NCI-H2171 (cell line): Measurements from ENCODE around the gene NLRP3.
A peak's percentile ranks its signal among the peaks of the same experiment; 100 is the strongest.

Source experiments
- DNase-seq: peaks from one replicate; lab custom pipeline; 2025; lab: John Stamatoyannopoulos, UW

Gene NLRP3

GRCh38 chr1:247437551-247438505 is 21.9 kb downstream of the NLRP3 start:
- no peak for DNase-seq

DNA sequence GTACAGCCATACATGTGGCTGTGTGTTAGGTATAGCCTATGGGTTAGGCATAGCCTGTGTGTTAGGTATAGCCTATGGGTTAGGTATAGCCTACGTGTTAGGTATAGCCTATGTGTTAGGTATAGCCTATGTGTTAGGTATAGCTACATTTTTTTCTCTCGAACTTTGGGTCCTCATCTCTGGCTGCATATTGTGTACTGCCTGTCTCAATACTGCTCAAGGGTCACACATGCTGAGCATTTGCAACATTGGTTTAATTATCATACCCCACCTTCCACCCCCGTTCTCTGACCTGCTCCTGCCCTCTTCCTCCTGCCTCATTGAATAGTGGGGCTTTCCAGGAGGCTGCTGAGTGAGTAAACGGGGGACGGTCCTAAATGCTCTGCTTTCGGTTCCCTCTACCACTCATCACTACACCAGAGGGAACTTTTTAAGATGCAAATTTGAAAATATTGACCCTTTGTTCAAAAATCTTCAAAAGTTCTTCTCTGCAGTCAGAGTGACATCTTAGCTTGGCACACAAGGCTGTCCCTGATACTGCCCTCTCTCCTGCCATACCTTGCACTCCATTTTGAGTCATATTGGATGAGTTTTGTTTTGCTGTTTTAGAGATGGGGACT is 24.1 kb downstream of the NLRP3 start:
- DNase-seq = no peak

- no peak for DNase-seq
These were observed 25.6 kb downstream of the NLRP3 start for GRCh38 chr1:247441606-247442005.

DNA sequence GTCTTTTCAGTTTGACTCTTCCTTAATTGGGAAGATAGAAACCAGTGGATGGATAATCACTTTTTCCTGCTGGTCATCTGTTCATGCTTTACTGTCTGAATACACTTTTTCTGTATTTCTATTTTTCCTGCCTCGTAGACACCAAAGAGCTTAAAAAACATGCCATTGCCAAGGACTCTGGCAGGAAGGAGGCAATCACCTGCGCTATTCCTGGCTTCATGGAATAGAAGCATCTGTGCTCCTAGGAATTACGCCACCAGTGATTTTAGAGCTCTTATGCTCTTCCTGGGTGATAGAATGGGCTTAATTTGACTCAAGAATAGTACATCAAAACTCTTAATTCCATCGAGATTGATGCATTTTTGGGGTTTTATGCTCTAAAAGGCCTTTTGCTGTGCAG is 26.2 kb downstream of the NLRP3 start:
- DNase-seq = no peak

DNA sequence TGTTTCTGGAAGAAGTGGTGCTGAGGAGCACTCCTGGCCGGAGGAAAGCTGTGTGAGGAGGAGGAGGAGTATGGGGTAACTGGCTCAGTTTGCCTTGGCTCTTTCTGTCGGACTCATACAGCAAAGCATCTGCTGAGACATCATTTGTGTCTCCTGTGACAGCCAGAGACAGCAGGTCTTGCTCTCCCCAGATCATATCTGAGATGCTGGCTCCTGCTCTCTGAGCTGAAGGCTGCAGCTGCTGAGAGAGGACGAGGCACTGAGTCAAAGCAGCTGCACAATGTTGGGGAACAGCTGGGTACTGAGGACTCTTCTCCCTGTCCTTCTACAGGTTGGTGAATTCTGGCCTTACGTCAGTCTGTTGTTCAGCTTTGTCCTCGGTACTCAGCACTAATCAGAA is 27.7 kb downstream of the NLRP3 start:
- no peak for DNase-seq

- no peak for DNase-seq
These were observed 28.6 kb downstream of the NLRP3 start for GRCh38 chr1:247444571-247444970.

DNA sequence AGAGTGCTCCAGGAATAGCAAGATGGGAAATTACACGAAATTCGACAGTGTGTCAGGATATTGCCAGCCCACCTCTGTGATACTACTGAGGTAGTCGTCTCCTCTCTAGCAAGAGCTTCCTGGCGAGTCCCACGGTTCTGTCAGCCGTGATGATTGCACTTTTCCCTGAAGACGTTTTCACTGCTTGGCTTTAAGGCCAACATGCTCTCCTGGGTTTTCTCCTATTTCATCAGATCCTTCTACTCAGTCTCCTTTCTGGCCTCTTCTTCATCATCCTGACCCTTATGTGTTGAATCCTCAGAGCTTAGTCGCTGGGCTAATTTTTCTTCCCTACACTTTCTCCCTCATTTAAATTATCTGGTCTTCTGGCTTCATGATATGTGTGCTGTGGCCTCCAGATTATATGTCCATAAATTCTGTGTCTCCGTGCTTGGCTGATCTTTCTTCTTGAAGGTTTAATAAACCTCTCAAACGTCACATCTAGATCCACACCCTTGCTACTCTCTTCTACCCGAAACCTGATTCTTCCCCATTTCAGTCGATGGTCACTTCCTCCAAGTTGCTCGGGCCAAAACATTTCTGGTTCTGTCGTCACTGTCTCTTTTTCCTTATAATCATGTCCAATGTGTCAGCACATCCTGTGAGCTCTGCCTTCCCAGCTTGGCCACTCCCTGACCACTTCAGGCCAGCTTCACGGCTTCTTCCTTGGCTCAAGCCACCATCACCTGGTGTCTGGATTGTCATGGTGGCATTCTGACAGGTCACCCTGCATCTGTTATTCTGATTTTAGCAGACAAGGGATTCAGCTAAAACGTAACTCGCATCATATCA is 29.8 kb downstream of the NLRP3 start:
- DNase-seq = no peak

DNA sequence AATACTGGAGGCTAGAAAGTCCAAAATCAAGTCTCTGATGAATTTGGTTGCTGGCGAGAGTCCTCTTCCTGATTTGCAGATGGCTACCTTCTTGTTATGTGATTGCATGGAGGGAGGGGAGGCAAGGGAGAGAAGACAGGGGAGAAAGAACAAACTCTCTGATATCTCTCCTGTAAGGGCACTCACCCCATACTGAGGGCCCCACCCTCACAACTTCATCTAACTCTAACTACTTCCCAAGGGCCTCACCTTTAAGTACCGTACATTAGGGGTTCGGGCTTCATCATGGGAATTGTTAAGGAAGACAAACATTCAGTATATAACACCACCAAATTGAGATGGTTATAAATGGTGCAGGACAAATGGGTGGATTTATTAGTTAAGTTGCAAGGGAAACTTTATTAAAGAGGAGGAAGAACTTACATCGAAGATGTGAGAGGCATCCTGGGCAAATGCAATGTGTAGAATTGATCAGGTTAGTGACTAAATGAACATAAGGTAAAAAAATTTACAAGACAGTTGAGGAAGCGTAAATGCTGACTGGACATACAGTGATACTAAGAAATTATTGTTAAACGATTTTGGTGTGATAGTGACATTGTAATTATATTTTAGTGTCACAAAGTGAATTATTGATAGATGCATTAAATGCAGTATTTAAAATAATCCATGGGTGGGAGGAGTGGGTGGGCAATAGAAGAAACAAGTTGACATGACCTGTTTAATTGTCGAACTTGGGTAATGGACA is 31.4 kb downstream of the NLRP3 start:
- DNase-seq = no peak

- peak; percentile 67 for DNase-seq
These were observed 32.3 kb downstream of the NLRP3 start for GRCh38 chr1:247448107-247448791.

DNA sequence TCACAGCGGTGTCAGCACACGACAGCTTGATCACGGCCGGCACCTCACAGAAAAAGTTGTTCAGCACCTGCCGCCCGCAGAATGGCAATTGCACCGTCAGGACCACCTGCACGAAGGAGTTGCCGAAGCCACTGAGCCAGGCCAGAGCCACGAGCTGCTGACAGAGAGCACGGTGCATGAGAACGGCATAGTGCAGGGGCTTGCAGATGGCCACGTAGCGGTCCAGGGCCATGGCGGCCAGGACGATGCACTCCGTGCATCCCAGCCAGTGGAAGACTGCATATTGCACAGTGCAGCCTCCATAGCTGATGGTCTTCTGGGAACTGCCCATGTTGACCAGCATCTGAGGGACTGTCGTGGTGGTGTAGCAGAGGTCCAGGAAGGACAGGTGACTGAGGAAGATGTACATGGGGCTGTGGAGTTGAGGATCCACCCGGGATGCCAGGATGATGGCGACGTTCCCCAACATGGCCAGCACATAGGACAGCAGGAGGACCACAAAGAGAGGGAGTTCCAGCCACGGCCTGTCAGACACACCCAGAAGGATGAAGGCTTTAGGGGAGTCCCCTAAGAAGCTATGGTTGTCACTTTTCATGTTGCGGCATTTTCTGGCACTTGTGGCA is 35.5 kb downstream of the NLRP3 start:
- DNase-seq = no peak

DNA sequence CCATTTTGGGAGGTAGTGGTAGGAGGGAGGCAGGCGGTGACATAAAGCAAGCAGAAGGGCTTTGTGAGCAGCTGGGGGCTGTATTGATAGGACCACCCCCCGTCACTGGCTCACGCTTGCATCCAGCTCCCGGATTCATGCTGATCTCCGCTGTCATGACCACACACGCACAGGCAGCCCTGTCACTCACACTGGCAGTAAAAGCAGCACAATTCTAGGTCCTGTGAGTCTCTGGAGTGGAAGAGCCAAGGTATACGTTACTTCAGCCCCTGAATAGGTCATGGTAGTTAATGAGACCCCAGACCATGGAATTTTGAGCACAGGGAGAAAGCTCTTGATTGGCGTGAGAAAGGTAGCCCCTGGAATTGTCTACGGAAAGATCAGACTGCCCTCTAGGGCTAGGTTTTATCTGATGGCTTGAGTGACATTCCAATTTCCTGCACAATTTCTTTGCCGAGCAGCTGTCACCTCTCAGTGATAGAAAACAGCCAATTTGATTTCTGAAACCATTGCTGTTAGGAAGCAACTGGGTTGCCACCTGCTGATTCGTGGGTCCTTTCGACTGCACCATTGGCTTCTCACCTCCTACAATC is 36.6 kb downstream of the NLRP3 start:
- no peak for DNase-seq

- DNase-seq = no peak
These were observed 37.3 kb downstream of the NLRP3 start for GRCh38 chr1:247453245-247453644.

DNA sequence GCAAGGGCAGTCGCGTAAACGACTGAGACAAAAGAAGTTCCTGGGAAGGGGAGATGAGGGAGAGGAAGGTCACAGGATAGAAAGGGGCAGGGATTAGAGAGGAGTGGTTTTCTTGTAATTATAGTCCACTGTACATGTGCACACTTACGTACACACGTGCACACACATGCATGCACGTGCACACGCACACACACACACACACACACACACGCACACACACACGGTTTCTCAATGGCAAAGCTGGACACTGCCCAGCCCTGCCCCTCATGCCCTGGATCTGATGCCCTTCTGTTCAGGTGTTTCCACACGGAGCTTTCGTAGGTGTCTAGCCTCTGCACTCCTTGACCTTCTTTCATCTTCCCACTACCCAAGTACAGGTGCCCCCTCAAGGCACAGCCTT is 38.0 kb downstream of the NLRP3 start:
- DNase-seq = no peak

- no peak for DNase-seq
These were observed 40.0 kb downstream of the NLRP3 start for GRCh38 chr1:247456021-247456420.

GRCh38 chr1:247456914-247457639 is 41.1 kb downstream of the NLRP3 start:
- no peak for DNase-seq

DNA sequence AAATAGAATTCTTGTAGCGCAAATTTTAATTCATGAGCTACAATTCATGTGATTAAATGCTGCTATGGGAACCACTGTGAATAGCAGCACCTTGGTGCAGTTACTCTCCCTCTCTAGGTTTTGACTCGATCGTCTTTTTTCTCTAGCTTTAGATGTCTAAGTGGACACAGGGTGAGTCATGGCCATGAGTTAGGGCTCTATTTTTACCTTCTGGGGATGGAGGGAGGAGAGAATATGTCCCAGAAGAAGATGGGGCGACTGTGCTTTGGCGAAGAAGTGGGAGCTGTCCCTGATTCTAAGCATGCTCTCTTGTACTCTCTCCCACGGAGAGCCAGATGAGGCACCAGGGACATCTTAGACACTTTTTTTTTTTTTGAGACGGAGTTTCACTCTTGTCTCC is 43.5 kb downstream of the NLRP3 start:
- DNase-seq = no peak

- DNase-seq = no peak
These were observed 49.8 kb downstream of the NLRP3 start for GRCh38 chr1:247465796-247466195.

GRCh38 chr1:247467129-247467528 is 51.2 kb downstream of the NLRP3 start:
- DNase-seq = no peak

DNA sequence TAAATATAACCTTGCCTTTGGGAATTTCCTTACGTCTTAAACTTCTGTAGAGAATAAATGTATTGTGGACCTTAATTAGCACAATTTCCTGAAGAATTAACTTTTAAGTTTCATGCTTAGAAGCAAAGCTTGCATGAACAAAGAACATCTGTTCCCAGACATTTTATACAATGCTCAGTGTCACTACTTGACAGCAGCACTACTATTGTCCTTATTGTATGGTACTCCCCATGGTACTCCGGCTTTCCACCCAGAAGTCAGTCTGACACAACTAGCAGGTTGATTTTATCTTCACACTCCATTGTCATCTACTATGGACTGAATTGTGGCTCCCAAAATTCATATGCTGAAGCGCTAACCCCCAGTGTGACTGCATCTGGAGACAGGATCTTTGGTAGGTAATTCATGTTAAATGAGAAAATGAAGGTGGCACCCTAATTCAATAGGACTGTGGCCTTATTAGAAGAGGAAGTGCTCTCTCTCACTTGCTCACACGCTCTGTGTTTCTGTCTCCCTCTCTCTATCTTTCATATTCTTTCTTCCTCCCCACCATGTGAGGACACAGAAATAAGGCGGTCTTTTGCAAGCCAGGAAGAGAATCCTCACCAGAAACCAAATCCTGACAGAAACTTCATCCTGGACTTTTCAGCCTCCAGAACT is 52.6 kb downstream of the NLRP3 start:
- no peak for DNase-seq
